ENCODE data around the gene PRLR.
"Not testable (repeated sequence)": the region's sequence is repeated elsewhere in the genome, so short reads cannot be mapped to it uniquely, and the experiment has no call there.

The PRLR gene

DNA sequence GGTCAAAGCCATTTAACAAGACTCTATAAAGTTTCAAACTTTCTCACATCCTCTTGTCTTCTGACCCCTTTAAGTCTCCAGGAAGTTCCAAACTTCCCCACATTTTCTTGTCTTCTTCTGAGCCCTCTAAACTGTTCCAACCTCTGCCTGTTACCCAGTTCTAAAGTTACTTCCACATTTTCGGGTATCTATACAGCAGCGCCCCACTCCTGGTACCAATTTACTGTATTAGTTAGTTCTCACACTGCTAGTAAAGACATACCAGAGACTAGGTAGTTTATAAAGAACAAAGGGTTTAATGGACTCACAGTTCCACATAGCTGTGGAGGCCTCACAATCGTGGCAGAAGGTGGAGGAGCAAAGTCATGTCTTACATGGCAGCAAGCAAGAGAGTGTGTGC, 23.3 kb upstream of the PRLR start:
- DNase-seq (ENCODE audit: low read depth) = no peak
- no peak overlapping the region for H3K4me3 ChIP-seq (ENCODE audit: low read depth, low read length)
- TF ChIP-seq, protein P1, sequence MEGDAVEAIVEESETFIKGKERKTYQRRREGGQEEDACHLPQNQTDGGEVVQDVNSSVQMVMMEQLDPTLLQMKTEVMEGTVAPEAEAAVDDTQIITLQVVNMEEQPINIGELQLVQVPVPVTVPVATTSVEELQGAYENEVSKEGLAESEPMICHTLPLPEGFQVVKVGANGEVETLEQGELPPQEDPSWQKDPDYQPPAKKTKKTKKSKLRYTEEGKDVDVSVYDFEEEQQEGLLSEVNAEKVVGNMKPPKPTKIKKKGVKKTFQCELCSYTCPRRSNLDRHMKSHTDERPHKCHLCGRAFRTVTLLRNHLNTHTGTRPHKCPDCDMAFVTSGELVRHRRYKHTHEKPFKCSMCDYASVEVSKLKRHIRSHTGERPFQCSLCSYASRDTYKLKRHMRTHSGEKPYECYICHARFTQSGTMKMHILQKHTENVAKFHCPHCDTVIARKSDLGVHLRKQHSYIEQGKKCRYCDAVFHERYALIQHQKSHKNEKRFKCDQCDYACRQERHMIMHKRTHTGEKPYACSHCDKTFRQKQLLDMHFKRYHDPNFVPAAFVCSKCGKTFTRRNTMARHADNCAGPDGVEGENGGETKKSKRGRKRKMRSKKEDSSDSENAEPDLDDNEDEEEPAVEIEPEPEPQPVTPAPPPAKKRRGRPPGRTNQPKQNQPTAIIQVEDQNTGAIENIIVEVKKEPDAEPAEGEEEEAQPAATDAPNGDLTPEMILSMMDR (IDR thresholded peaks at IDR 0.05; ENCODE audit: control insufficient read depth, extremely low read depth, insufficient read depth) = no peak

DNA sequence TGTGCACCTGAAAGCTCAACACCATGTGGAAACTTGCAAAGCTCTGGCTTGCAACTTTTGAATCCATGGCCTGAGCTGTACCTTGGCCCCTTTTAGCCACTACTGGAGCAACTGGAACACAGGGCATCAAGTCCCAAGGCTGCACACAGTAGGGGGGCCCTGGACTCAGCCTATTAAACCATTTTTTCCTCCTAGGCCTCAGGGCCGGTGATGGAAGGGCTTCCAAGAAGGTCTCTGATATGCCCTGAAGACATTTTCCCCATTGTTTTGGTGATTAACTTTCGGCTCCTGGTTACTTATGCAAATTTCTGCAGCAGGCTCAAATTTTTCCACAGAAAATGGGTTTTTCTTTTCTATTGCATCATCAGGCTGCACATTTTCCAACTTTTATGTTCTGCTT, 22.7 kb upstream of the PRLR start:
- TF ChIP-seq, protein P1 (IDR thresholded peaks at IDR 0.05; ENCODE audit: control insufficient read depth, extremely low read depth, insufficient read depth) = no peak
- no peak overlapping the region for H3K4me3 ChIP-seq (ENCODE audit: low read depth, low read length)
- no peak for DNase-seq (ENCODE audit: low read depth)

DNA sequence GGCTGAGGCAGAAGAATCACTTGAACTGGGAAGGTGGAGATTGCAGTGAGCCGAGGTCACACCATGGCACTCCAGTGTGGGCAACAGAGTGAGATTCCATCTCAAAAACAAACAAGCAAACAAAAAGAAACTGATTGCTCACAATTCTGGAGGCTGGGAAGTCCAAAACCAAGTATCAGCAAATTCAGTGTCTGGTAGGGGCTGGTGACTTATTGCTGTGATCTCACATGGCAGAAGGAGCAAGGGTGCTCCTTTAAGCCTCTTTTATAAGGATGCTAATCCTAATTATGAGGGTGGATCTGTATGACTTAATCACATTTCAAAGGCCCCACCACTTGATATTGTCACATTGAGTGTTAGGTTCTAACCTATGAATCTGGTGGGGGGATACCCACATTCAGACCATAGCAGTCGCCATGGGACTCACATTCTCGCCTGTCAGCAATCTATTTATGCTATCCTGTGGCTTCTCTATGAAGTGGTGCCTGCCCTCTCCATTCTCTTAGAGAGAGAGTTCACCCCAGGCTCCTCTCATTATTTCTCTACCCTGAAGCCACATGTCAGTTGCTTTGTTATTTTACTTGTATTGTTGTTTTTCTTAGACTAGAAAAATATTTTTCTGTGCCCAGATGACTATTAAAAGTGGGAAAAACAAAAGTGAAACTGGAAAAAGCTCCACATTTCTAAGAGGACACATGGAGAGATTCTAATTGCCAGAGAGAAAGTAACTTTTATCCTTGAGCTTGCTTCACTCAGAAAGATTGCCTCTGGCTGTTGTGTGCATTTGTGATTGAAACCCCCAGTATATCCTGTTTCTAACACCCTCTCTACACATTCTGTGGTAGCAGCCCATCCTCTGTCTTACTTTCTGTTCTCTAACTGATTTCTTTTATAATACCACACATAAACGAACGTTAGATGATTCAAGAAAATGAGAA, 18.8 kb upstream of the PRLR start:
- TF ChIP-seq, protein P1 (IDR thresholded peaks at IDR 0.05; ENCODE audit: control insufficient read depth, extremely low read depth, insufficient read depth) = no peak
- 0 out of 2 replicates have a peak overlapping the region, but pooled peaks have one; percentile 21 for H3K4me3 ChIP-seq (ENCODE audit: low read depth, low read length)
- DNase-seq (ENCODE audit: low read depth) = no peak

DNA sequence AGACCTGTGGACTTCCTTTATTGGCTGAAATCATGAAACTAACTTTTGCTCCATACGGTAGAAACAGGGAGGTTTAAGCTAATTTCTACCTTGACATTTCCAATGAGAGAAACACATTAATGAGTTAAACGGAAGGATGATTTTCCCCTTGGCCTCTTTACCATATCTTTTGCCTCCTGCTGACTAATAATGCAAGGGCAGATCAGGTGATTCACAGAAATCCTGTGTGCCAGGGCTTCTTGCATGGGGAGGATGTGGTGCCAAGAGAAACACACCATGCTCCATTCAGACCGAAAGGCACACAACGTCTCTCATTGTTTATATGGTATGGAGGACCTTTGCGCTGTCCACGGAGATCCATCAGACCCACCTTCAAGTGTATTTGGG, 17.4 kb upstream of the PRLR start:
- TF ChIP-seq, protein P1 (IDR thresholded peaks at IDR 0.05; ENCODE audit: control insufficient read depth, extremely low read depth, insufficient read depth) = no peak
- peak; percentile 14 for DNase-seq (ENCODE audit: low read depth)
- H3K4me3 ChIP-seq (ENCODE audit: low read depth, low read length) = no peak overlapping the region

DNA sequence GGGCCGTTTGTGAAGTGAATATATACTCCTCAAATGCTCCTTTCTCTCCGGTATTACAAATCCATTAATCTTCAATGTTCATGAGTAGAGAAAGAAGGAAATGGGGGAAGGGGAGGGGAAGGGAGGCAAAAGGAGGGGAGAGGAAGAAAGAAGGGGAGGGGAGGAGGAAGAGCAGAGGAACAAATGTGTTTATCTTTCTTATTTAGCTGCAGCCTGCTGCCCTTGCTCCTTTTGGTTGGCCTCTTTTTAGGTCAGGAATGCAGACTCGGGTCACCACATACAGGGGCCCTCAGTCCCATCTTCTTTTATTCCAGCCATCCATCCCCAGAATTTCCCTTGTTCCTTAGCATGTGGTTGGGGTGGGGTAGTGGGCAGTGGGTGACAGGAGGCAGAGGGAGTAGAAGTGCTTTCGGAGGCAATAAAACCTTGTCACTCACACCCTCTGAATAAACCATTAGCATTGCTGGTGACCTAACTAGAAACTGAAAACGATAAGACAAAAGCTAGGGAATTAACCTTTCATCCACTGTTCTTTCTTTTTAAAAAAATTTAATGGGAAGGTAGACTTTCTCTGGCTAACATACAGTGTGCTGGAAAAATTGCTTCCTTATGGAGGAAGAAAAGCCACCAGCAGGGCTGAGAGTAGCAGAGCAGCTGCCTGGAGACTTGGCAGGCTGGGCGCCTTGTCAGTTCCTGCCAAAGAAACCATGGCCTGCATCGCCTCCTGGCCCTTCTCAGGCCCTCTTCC, 16.8 kb upstream of the PRLR start:
- peak; percentile 40 for DNase-seq (ENCODE audit: low read depth)
- TF ChIP-seq, protein P1 (IDR thresholded peaks at IDR 0.05; ENCODE audit: control insufficient read depth, extremely low read depth, insufficient read depth) = no peak
- H3K4me3 ChIP-seq (ENCODE audit: low read depth, low read length) = no peak overlapping the region

DNA sequence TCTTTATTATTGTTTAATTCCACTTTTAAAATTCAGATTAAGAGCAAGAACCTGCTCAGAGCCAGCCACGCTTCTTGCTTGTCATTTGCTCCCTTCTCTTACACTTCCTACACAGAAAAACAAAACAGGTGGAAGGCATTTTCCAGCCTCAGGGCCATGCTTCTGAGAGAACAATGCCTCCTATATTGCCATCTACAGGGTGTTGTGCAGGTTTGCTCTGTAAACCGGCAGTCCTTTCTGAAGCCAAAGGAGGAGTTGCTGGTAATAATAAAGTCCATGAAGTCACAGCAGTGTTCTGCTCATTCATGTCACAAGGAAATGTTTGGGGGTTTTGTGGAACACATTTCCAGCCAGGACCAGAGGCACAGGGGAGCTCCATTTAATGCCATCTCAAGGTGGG, 16.1 kb upstream of the PRLR start:
- TF ChIP-seq, protein P1 (IDR thresholded peaks at IDR 0.05; ENCODE audit: control insufficient read depth, extremely low read depth, insufficient read depth) = peak; percentile 46
- H3K4me3 ChIP-seq (ENCODE audit: low read depth, low read length) = no peak overlapping the region
- peak; percentile 23 for DNase-seq (ENCODE audit: low read depth)

DNA sequence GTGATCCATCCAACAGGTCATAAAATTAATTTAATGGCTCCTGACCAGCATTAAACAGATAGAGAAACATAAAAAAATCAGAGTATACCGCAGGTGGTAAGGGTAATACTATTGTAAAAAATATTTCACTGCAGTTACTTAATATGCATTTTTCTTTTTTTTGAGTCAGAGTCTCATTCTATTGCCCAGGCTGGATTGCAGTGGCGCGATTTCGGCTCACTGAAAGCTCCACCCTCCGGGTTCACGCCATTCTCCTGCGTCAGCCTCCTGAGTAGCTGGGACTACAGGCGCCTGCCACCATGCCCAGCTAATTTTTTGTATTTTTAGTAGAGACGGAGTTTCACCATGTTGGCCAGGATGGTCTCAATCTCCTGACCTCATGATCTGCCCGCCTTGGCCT, 15.1 kb upstream of the PRLR start:
- H3K4me3 ChIP-seq (ENCODE audit: low read depth, low read length); DNase-seq (ENCODE audit: low read depth): not testable (repeated sequence)
